AG09319 (cell line): ENCODE measurements around the gene STARD8.
"Not testable (repeated sequence)": the region's sequence is repeated elsewhere in the genome, so short reads cannot be mapped to it uniquely, and the experiment has no call there.

ENCODE experiments used
- DNase-seq: peaks from one replicate; pipeline ENCODE4 v3.0.0-alpha.2; 2010; ENCODE audit warnings: low read depth; ENCODE audit errors: extremely low read depth
- CTCF ChIP-seq: IDR thresholded peaks from 2 replicates; pipeline ENCODE4 v1.5.1; 2011; ENCODE audit warnings: low read depth, mild to moderate bottlenecking, inconsistent platforms, low read length, moderate library complexity

Gene STARD8

GRCh38 chrX:68725756-68726365 lies 78.4 kb downstream of the STARD8 start:
- no peak for DNase-seq
- no peak for TF ChIP-seq CTCF

GRCh38 chrX:68726366-68726765 lies 78.9 kb downstream of the STARD8 start:
- no peak for TF ChIP-seq CTCF
- no peak for DNase-seq

- DNase-seq, result no peak
- TF ChIP-seq CTCF, result no peak
Observed at GRCh38 chrX:68727696-68728095, 80.2 kb downstream of the STARD8 start.

GRCh38 chrX:68728186-68728585 lies 80.7 kb downstream of the STARD8 start:
- no peak for TF ChIP-seq CTCF
- DNase-seq, result no peak

- no peak for DNase-seq
- no peak for TF ChIP-seq CTCF
Observed at GRCh38 chrX:68731254-68731653, 83.8 kb downstream of the STARD8 start.

- DNase-seq, result peak; percentile 1
- TF ChIP-seq CTCF, result peak; percentile 66
Observed at GRCh38 chrX:68732906-68733493, 85.5 kb downstream of the STARD8 start.

- TF ChIP-seq CTCF, result no peak
- no peak for DNase-seq
Observed at GRCh38 chrX:68735266-68735665, 87.8 kb downstream of the STARD8 start.

- not testable (repeated sequence) for DNase-seq
Observed at GRCh38 chrX:68741864-68742263, 94.4 kb downstream of the STARD8 start.
